Peyer's patch (tissue), 4 donors: ENCODE data around the gene FAF2.

Experiments used
- CTCF ChIP-seq, 6 experiments: fragments of 450-650 bp in 4 of 6; fragments of 200-600 bp in 2 of 6; sonication (generic) in 1 of 6; IDR thresholded peaks; one replicate each; pipeline ENCODE4 v1.5.1; 2017 to 2019; ENCODE audit warnings: antibody characterized with exemption in 6 of 6, mild to moderate bottlenecking in 3 of 6, moderate library complexity in 1 of 6
- POLR2A ChIP-seq, 2 donors: fragments of 450-650 bp; IDR thresholded peaks; one replicate each; pipeline ENCODE4 v1.5.1; 2017; ENCODE audit warnings: antibody characterized with exemption in 2 of 2, mild to moderate bottlenecking in 2 of 2, moderate library complexity in 2 of 2

GRCh38 chr5:176489077-176489476, 40.9 kb downstream of the FAF2 start:
- TF ChIP-seq CTCF (IDR thresholded peaks at IDR 0.05): no peak
- no peak for TF ChIP-seq POLR2A (IDR thresholded peaks at IDR 0.05)
